Thyroid gland (tissue), 4 donors: ENCODE data around the gene CAPZA3. TPM values are rescaled to one million over a fixed set of nuclear protein-coding genes. Genes with fewer than 3 reads are reported as not detected.
"Not testable (repeated sequence)": the region's sequence is repeated elsewhere in the genome, so short reads cannot be mapped to it uniquely, and the experiment has no call there.

ENCODE experiments used
- DNase-seq, 2 donors: peaks; one replicate each; pipeline ENCODE4 v3.0.0-alpha.2; 2019
- H3K27ac ChIP-seq, 3 donors: fragments of 200-600 bp; sonication (generic); 1 replicate in 2 of 3; 2 replicates in 1 of 3; pipeline ENCODE4 v1.5.1; 2016 to 2019; ENCODE audit warnings: mild to moderate bottlenecking in 1 of 3, moderate library complexity in 1 of 3
- H3K27me3 ChIP-seq: fragments of 200-600 bp; sonication (generic); one replicate; pipeline ENCODE4 v1.5.1; 2019
- H3K36me3 ChIP-seq, 2 donors: fragments of 200-600 bp; sonication (generic); one replicate each; pipeline ENCODE4 v1.5.1; 2016 to 2019
- H3K4me1 ChIP-seq, 2 donors: fragments of 200-600 bp; sonication (generic); one replicate each; pipeline ENCODE4 v1.5.1; 2017 to 2019
- H3K4me3 ChIP-seq, 3 donors: fragments of 200-600 bp; sonication (generic); replicated peaks in 1 of 3; 1 replicate in 2 of 3; 2 replicates in 1 of 3; pipeline ENCODE4 v1.5.1; 2016; ENCODE audit warnings: mild to moderate bottlenecking in 1 of 3
- H3K9me3 ChIP-seq: fragments of 200-600 bp; sonication (generic); one replicate; pipeline ENCODE4 v1.5.1; 2017
- POLR2A ChIP-seq, 2 donors: fragments of 450-650 bp; IDR thresholded peaks; one replicate each; pipeline ENCODE4 v1.6.1; 2017; ENCODE audit warnings: antibody characterized with exemption in 2 of 2, mild to moderate bottlenecking in 2 of 2, moderate library complexity in 1 of 2
- WGBS, 2 donors: methylation state at CpG; one replicate each; pipeline ENCODE4 v1.1.5; 2017; 5-methylcytosine and 5-hydroxymethylcytosine counted together
- intact Hi-C: fragments of 100-400 bp; cut with DNase I; formaldehyde crosslinking; loops from one replicate; pipeline ENCODE4 v1.15.1; 2023
- total RNA-seq, 4 donors: library from RNA; depleted of rRNA; stranded (reverse); fragments of >200 nt; gene quantifications; one replicate each; pipeline ENCODE4 v1.2.3, GENCODE V29; 2016
- TF ChIP-seq, protein P1 (sequence below), 6 experiments: fragments of 200-600 bp in 3 of 6; fragments of 450-650 bp in 3 of 6; sonication (generic) in 3 of 6; IDR thresholded peaks; one replicate each; pipeline ENCODE4 v1.5.1; 2016 to 2019; ENCODE audit warnings: antibody characterized with exemption in 6 of 6, mild to moderate bottlenecking in 2 of 6, inconsistent platforms in 1 of 6, moderate library complexity in 1 of 6

CAPZA3 gene
- total RNA-seq, 4 donors from 2014 or later = 0.40 TPM; not detected in 3

DNA sequence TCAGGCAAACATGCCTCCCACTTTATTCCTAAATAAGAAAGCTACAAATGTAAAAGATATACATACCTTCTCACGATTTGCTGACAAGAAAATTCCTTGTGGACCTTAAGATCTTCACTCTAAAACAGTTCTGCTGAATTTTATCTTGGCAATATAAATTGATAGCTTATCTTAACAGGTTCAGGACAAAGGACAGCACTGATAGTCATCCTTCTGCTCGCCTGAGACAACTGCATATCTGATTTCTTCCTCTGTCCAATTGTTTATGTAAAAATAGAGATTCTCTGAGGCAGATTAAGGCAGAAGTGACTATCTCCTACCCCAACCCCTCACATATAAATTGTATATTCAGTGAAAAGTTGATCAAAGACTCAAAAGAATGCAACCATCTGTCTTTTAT, 44.9 kb downstream of the CAPZA3 start:
- Histone ChIP-seq H3K27me3 (no peaks in the 10 kb centered on the region), H3K4me1 (no peaks in the 10 kb centered on the region), H3K9me3 (no peaks in the 10 kb centered on the region), H3K27ac (no peak overlapping the region), H3K36me3 (no peaks in the 10 kb centered on the region), H3K4me3 (no peak overlapping the region)
- intact Hi-C loops = no loop called here
- 49 to 81% methylated on average over 2 of the region's 2 CpGs for WGBS, 2 donors
- no peak for TF ChIP-seq POLR2A (IDR thresholded peaks at IDR 0.05)
- TF ChIP-seq, protein P1, sequence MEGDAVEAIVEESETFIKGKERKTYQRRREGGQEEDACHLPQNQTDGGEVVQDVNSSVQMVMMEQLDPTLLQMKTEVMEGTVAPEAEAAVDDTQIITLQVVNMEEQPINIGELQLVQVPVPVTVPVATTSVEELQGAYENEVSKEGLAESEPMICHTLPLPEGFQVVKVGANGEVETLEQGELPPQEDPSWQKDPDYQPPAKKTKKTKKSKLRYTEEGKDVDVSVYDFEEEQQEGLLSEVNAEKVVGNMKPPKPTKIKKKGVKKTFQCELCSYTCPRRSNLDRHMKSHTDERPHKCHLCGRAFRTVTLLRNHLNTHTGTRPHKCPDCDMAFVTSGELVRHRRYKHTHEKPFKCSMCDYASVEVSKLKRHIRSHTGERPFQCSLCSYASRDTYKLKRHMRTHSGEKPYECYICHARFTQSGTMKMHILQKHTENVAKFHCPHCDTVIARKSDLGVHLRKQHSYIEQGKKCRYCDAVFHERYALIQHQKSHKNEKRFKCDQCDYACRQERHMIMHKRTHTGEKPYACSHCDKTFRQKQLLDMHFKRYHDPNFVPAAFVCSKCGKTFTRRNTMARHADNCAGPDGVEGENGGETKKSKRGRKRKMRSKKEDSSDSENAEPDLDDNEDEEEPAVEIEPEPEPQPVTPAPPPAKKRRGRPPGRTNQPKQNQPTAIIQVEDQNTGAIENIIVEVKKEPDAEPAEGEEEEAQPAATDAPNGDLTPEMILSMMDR (IDR thresholded peaks at IDR 0.05) = no peak
- DNase-seq = no peak

DNA sequence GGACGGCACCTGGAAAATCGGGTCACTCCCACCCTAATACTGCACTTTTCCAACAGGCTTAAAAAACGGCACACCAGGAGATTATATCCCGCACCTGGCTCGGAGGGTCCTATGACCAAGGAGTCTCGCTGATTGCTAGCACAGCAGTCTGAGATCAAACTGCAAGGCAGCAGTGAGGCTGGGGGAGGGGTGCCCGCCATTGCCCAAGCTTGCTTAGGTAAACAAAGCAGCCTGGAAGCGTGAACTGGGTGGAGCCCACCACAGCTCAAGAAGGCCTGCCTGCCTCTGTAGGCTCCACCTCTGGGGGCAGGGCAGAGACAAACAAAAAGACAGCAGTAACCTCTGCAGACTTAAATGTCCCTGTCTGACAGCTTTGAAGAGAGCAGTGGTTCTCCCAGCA, 47.5 kb downstream of the CAPZA3 start:
- DNase-seq, H3K27ac ChIP-seq, H3K36me3 ChIP-seq, H3K9me3 ChIP-seq, H3K27me3 ChIP-seq, H3K4me1 ChIP-seq, H3K4me3 ChIP-seq, intact Hi-C loops: not testable (repeated sequence)
- 93 to 95% methylated on average over 7 to 8 of the region's 8 CpGs for WGBS, 2 donors

Other genes starting within 250 kb of the CAPZA3 start
- gene PLCZ1, start 107 bp upstream of the CAPZA3 start, total RNA-seq = not detected